Neural progenitor cell (in vitro differentiated cells): ENCODE data around the gene TRPM3. TPM values are rescaled to one million over a fixed set of nuclear protein-coding genes. Genes with fewer than 3 reads are reported as not detected.

Experiments
- DNase-seq: peaks from one replicate; pipeline ENCODE4 v3.0.0-alpha.2; 2016; ENCODE audit warnings: low spot score
- H2AFZ ChIP-seq: fragments of 200-600 bp; sonication (generic); replicated peaks from 2 replicates; pipeline ENCODE4 v1.6.1; 2016; ENCODE audit warnings: antibody characterized with exemption
- H3F3A ChIP-seq: fragments of 200-600 bp; sonication (generic); 2 replicates; pipeline ENCODE4 v1.6.1; 2016; ENCODE audit warnings: antibody characterized with exemption, low read depth
- H3K27ac ChIP-seq: fragments of 200-600 bp; sonication (generic); 2 replicates; pipeline ENCODE4 v1.5.1; 2016; ENCODE audit warnings: mild to moderate bottlenecking
- H3K27me3 ChIP-seq: fragments of 200-600 bp; sonication (generic); 2 replicates; pipeline ENCODE4 v1.6.1; 2016; ENCODE audit warnings: mild to moderate bottlenecking, moderate library complexity
- H3K36me3 ChIP-seq: fragments of 200-600 bp; sonication (generic); 2 replicates; pipeline ENCODE4 v1.5.1; 2016
- H3K4me1 ChIP-seq: fragments of 200-600 bp; sonication (generic); 2 replicates; pipeline ENCODE4 v1.6.1; 2016; ENCODE audit warnings: mixed run types
- H3K4me2 ChIP-seq: fragments of 200-600 bp; sonication (generic); 2 replicates; pipeline ENCODE4 v1.6.1; 2016
- H3K4me3 ChIP-seq: fragments of 200-600 bp; sonication (generic); 2 replicates; pipeline ENCODE4 v1.5.1; 2016
- H3K79me2 ChIP-seq: fragments of 200-600 bp; sonication (generic); 2 replicates; pipeline ENCODE4 v1.6.1; 2016; ENCODE audit warnings: low read depth
- H3K9ac ChIP-seq: fragments of 200-600 bp; sonication (generic); 2 replicates; pipeline ENCODE4 v1.6.1; 2016
- H3K9me3 ChIP-seq: fragments of 200-600 bp; sonication (generic); 2 replicates; pipeline ENCODE4 v1.5.1; 2016; ENCODE audit warnings: low read depth
- H4K20me1 ChIP-seq: fragments of 200-600 bp; sonication (generic); 2 replicates; pipeline ENCODE4 v1.6.1; 2016; ENCODE audit warnings: low read depth
- H3K27ac Mint-ChIP-seq: 3 replicates; pipeline ENCODE4 v1.8.0; 2021; ENCODE audit warnings: mixed read lengths
- H3K27me3 Mint-ChIP-seq: 2 replicates; pipeline ENCODE4 v1.8.0; 2022; ENCODE audit warnings: low read depth, mild to moderate bottlenecking, inconsistent platforms, moderate library complexity, mixed read lengths; ENCODE audit not compliant: insufficient read depth
- H3K36me3 Mint-ChIP-seq: 3 replicates; pipeline ENCODE4 v1.8.0; 2021; ENCODE audit warnings: mixed read lengths
- H3K4me1 Mint-ChIP-seq: 3 replicates; pipeline ENCODE4 v1.8.0; 2021; ENCODE audit warnings: mixed read lengths
- H3K4me3 Mint-ChIP-seq: 3 replicates; pipeline ENCODE4 v1.8.0; 2021; ENCODE audit warnings: mild to moderate bottlenecking, moderate library complexity, mixed read lengths
- H3K9me3 Mint-ChIP-seq: 3 replicates; pipeline ENCODE4 v1.8.0; 2020; ENCODE audit warnings: mixed read lengths
- EZH2 ChIP-seq: fragments of 200-600 bp; sonication (generic); IDR thresholded peaks from 2 replicates; pipeline ENCODE4 v1.6.1; 2017; ENCODE audit warnings: antibody characterized with exemption, mild to moderate bottlenecking, moderate library complexity
- EZH2phosphoT487 ChIP-seq: fragments of 200-600 bp; sonication (generic); IDR thresholded peaks from 2 replicates; pipeline ENCODE4 v1.6.1; 2017; ENCODE audit warnings: antibody characterized with exemption
- total RNA-seq: library from RNA; depleted of rRNA; stranded (reverse); fragments of >200 nt; gene quantifications from 2 replicates; pipeline ENCODE4 v1.2.3, GENCODE V29; 2015; ENCODE audit warnings: low replicate concordance
- TF ChIP-seq, protein P1 (sequence below): fragments of 200-600 bp; sonication (generic); IDR thresholded peaks from 2 replicates; pipeline ENCODE4 v1.5.1; 2017; ENCODE audit warnings: antibody characterized with exemption, mild to moderate bottlenecking

Gene TRPM3
- total RNA-seq, 1 donor from 2014 or later = 37.2 TPM

DNA sequence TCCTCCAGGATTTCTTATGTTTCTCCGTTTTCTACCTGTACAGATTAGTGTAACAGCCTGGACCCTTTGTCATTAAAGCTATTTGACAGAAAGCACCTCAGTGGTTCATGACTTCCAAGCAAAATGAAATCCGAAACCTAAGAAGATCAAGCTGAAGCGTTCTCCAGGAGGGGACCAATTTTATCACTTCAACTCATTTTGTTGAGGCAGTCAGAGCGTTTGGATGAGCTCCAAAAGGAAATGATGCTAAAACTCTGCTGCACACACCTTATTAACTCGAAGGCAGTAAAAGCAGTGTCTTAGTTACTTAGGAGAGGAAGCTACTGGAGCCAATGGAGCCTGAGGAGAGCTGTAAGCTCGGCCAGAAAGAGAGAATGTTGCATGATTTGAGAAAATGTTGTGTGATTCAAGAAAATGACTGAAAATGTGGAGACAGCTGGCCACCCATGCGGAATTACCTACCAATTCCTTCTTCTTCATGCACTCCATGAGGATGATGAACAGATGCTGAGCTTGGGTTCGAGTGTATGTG is 360.2 kb downstream of the TRPM3 start:
- peaks cover 4% of the 10 kb centered on the region for H3K27me3 Mint-ChIP-seq
- TF ChIP-seq EZH2phosphoT487 (no peak), EZH2 (no peak)
- TF ChIP-seq, protein P1, sequence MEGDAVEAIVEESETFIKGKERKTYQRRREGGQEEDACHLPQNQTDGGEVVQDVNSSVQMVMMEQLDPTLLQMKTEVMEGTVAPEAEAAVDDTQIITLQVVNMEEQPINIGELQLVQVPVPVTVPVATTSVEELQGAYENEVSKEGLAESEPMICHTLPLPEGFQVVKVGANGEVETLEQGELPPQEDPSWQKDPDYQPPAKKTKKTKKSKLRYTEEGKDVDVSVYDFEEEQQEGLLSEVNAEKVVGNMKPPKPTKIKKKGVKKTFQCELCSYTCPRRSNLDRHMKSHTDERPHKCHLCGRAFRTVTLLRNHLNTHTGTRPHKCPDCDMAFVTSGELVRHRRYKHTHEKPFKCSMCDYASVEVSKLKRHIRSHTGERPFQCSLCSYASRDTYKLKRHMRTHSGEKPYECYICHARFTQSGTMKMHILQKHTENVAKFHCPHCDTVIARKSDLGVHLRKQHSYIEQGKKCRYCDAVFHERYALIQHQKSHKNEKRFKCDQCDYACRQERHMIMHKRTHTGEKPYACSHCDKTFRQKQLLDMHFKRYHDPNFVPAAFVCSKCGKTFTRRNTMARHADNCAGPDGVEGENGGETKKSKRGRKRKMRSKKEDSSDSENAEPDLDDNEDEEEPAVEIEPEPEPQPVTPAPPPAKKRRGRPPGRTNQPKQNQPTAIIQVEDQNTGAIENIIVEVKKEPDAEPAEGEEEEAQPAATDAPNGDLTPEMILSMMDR = no peak
- H3K9ac ChIP-seq = no peak overlapping the region
- H3K4me3 ChIP-seq = no peak overlapping the region
- no peak overlapping the region for H3K4me2 ChIP-seq
- no peaks in the 10 kb centered on the region for H3K79me2 ChIP-seq
- peak overlapping the region; percentile 34 for H3K27ac ChIP-seq
- H3K36me3 Mint-ChIP-seq = peaks cover 38% of the 10 kb centered on the region
- H3K9me3 ChIP-seq = no peaks in the 10 kb centered on the region
- H3K4me3 Mint-ChIP-seq = no peak overlapping the region
- no peaks in the 10 kb centered on the region for H3K27me3 ChIP-seq
- H3K4me1 Mint-ChIP-seq = peaks cover 13% of the 10 kb centered on the region
- H3K36me3 ChIP-seq = peaks cover 6% of the 10 kb centered on the region
- no peak overlapping the region for H3K27ac Mint-ChIP-seq
- H4K20me1 ChIP-seq = no peaks in the 10 kb centered on the region
- H3F3A ChIP-seq = peaks cover 4% of the 10 kb centered on the region
- DNase-seq = no peak
- no peak overlapping the region for H2AFZ ChIP-seq
- peaks cover 14% of the 10 kb centered on the region for H3K9me3 Mint-ChIP-seq
- H3K4me1 ChIP-seq = peaks cover 7% of the 10 kb centered on the region

- H3K4me3 Mint-ChIP-seq = no peak overlapping the region
- H2AFZ ChIP-seq = no peak overlapping the region
- H3K4me1 ChIP-seq = peaks cover 7% of the 10 kb centered on the region
- H3F3A ChIP-seq = peaks cover 4% of the 10 kb centered on the region
- H3K9me3 ChIP-seq = no peaks in the 10 kb centered on the region
- no peaks in the 10 kb centered on the region for H4K20me1 ChIP-seq
- peaks cover 17% of the 10 kb centered on the region for H3K9me3 Mint-ChIP-seq
- peaks cover 44% of the 10 kb centered on the region for H3K36me3 Mint-ChIP-seq
- H3K4me2 ChIP-seq = no peak overlapping the region
- no peak for TF ChIP-seq EZH2phosphoT487
- H3K9ac ChIP-seq = no peak overlapping the region
- no peak overlapping the region for H3K4me3 ChIP-seq
- peaks cover 6% of the 10 kb centered on the region for H3K36me3 ChIP-seq
- DNase-seq = no peak
- H3K79me2 ChIP-seq = no peaks in the 10 kb centered on the region
- H3K27ac Mint-ChIP-seq = no peak overlapping the region
- H3K27ac ChIP-seq = no peak overlapping the region
- H3K27me3 Mint-ChIP-seq = peaks cover 4% of the 10 kb centered on the region
- H3K27me3 ChIP-seq = no peaks in the 10 kb centered on the region
- H3K4me1 Mint-ChIP-seq = peaks cover 8% of the 10 kb centered on the region
Observed at GRCh38 chr9:70760228-70760627, 361.2 kb downstream of the TRPM3 start.

DNA sequence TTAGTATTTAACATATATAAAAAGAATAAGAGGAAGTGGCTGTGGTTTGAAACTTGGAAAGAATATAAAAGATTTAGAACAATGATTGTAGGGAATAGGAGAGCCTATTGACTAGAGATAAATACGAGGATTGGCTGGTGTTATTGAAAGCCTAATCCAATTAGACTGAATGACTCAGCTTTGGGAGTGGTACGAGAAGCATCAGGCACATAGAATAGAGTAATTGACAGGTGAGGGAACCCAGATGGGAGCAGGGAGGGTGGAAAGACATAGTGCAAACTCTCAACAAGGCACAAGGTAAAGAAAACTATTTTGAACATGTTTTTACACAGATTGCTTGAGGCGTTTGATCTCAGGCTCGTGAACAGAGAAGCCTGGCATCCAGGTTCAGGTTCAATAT is 368.1 kb downstream of the TRPM3 start:
- H3K4me1 ChIP-seq = peaks cover 14% of the 10 kb centered on the region
- no peak overlapping the region for H3K4me3 ChIP-seq
- H3K4me1 Mint-ChIP-seq = peaks cover 2% of the 10 kb centered on the region
- peaks cover 4% of the 10 kb centered on the region for H3K27me3 Mint-ChIP-seq
- H3K9me3 Mint-ChIP-seq = peaks cover 16% of the 10 kb centered on the region
- no peak overlapping the region for H2AFZ ChIP-seq
- H4K20me1 ChIP-seq = no peaks in the 10 kb centered on the region
- no peak overlapping the region for H3K27ac ChIP-seq
- DNase-seq = peak; percentile 10
- no peaks in the 10 kb centered on the region for H3K79me2 ChIP-seq
- H3K9me3 ChIP-seq = no peaks in the 10 kb centered on the region
- H3K36me3 ChIP-seq = peaks cover 6% of the 10 kb centered on the region
- TF ChIP-seq EZH2phosphoT487 (no peak), EZH2 (no peak)
- TF ChIP-seq, protein P1 = no peak
- no peak overlapping the region for H3K4me3 Mint-ChIP-seq
- H3K27me3 ChIP-seq = no peaks in the 10 kb centered on the region
- H3K36me3 Mint-ChIP-seq = peaks cover 52% of the 10 kb centered on the region
- H3F3A ChIP-seq = no peaks in the 10 kb centered on the region
- H3K4me2 ChIP-seq = peak overlapping the region; percentile 34
- no peak overlapping the region for H3K9ac ChIP-seq
- peak overlapping the region; percentile 37 for H3K27ac Mint-ChIP-seq

DNA sequence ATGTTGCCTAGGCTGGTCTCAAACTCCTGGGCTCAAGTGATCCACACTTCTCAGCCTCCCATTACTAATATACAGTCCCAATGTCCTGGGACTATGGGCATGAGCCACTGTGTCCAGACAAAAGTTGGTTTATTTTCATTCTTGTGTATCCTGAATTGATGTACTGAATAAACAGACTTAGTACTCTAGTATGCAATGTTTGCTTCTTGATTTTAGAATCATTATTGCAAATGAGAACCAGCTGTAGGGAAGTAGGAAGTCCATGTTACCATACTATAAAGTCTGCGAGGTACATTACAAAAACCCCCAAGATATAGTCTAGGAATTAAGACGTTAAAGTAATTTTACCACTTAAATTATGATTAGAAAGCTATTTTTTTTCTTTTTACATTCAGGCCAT is 372.4 kb downstream of the TRPM3 start:
- Mint-ChIP-seq H3K9me3 (no peaks in the 10 kb centered on the region), H3K4me3 (no peak overlapping the region), H3K4me1 (peaks cover 2% of the 10 kb centered on the region), H3K36me3 (peaks cover 27% of the 10 kb centered on the region), H3K27ac (no peak overlapping the region), H3K27me3 (no peaks in the 10 kb centered on the region)
- no peak overlapping the region for H2AFZ ChIP-seq
- no peak overlapping the region for H3K27ac ChIP-seq
- peaks cover 6% of the 10 kb centered on the region for H3K36me3 ChIP-seq
- no peaks in the 10 kb centered on the region for H3F3A ChIP-seq
- H4K20me1 ChIP-seq = no peaks in the 10 kb centered on the region
- no peak for DNase-seq
- H3K4me2 ChIP-seq = no peak overlapping the region
- peaks cover 14% of the 10 kb centered on the region for H3K4me1 ChIP-seq
- H3K9me3 ChIP-seq = no peaks in the 10 kb centered on the region
- H3K27me3 ChIP-seq = no peaks in the 10 kb centered on the region
- H3K9ac ChIP-seq = no peak overlapping the region
- no peaks in the 10 kb centered on the region for H3K79me2 ChIP-seq
- TF ChIP-seq EZH2 = no peak
- TF ChIP-seq, protein P1 = no peak
- no peak for TF ChIP-seq EZH2phosphoT487
- H3K4me3 ChIP-seq = no peak overlapping the region
